Cortex of kidney (tissue), 1 donor: ENCODE results near the gene PROZ.

Experiments
- DNase-seq: peaks from one replicate; lab custom pipeline; 2025; lab: John Stamatoyannopoulos, UW

Gene PROZ

DNA sequence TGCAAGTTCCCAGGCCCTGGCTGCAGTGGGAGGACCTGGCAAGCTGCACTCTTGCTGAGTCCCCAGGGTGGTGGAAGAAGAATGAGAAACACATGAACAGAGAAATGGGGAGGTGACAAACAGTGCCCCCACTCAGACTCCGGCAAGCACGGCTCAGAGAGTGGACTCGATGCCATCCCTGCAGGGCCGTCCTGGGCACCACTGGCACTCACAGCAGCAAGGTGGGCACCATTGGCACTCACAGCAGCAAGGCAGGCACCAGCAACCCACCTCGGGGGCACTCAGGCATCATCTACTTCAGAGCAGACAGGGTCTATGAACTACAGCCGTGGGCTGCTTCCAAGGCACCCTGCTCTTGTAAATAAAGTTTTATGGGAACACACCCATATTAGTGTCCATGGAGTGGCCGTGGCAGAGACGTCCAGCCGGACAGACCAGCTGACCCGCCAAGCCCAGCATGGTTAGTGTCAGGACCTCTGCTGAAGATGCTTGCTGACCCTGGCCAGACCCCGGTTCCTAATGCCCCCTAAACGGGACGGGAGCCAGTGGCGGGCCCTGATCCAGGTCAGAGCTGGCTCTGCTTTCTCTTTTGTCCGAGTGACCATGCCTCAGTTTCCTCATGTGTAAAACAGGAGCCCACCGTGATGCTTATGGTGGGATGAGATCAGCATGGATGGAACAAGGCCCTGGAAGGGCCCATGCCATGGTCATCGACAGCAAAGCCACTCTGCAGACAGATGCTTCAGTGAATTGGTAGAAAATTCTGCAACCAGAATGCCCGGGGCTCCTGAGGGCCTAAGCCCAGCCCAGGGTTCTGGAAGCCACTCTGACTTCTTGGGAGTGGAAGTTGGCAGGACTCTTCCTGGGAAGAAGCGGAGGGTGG lies 37.9 kb upstream of the PROZ start:
- DNase-seq, result no peak

- no peak for DNase-seq
Measured at GRCh38 chr13:113121183-113121927, 37.1 kb upstream of the PROZ start.

GRCh38 chr13:113121928-113122471 lies 36.4 kb upstream of the PROZ start:
- no peak for DNase-seq

GRCh38 chr13:113122550-113123225 lies 35.8 kb upstream of the PROZ start, which contains the start of gene F10:
TSS of gene F10 (plus strand) at chr13:113122799. CDS start at chr13:113122856, 57 bp downstream.
- DNase-seq, result no peak

DNA sequence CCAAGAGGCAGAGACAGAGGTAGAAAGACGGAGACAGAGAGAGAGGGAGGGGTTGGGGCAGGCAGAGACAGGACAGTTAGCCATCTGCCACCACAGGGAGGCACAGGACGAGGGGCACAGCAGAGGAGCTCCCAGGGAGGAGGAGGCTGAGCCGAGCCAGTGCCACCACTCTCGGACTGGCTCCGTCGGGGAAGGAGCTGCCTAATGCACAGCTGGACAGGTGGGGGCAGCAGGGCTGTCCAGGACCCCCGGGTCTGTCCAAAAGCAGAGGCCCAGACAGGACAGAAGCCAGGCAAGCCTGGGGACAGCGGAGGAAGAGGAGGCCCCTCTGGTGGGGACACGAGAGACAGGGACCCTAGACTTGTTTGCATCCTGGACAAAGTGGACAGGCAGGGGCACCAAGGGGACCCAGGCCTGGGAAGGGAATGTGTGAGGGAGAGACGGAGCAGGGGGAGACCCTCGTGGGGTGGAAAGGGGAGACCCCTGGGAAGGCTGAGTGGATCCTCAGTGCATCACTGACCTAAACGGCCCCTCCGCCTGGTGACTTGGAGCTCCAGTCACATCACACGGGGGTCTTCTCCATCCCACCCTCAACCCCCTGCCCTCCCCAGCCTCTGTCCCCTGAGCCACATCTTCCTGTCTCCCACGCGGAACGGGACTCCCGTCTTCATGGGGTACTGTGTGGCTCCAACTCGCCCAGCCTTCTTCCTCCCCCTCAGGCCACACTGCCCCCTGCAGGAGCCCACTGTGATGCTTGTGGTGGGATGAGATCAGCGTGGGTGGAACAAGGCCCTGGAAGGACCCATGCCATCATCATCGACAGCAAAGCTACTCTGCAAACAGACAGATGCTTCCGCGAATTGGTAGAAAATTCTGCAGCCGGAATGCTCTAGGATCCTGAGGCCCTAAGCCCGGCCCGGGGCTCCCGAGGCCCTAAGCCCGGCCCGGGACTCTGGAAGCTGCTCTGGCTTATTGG lies 34.9 kb upstream of the PROZ start:
- DNase-seq, result no peak

GRCh38 chr13:113124211-113124970 lies 34.1 kb upstream of the PROZ start:
- no peak for DNase-seq

DNA sequence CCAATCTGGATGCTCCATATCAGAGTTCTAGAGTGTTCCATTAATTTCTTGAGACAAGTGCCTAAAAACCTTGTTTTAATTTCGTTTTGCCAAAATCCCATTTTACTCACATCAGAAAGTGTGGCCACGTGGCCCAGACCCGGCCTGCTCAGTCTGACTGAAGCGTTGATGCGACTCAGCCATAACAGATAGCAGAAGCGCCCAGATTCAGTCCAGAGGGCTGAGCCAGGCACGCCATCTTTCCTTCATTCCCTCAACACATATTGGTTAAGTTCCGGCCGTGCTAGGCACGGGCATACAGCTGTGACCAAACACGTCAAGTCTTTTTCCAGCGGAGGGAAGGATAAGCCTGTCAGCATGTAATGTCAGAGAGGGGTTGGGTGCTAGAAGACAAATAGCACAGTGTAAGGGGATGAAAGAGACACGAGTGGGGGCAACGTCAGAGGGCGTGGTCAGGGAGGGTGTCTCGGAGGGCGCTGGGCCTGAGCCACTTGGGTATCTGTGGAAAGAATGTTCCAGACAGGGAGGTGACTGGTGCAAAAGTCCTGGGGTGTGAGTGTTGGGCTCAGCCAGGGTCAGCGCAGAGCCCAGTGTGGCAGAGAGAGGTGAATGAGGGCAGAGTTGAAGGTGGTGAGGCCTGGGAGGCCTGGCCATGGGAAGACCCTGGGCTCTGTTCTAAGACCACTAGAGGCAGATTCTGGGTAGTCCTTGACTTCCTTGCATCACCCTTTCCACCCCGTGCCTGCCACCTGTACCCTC lies 32.8 kb upstream of the PROZ start:
- no peak for DNase-seq

DNA sequence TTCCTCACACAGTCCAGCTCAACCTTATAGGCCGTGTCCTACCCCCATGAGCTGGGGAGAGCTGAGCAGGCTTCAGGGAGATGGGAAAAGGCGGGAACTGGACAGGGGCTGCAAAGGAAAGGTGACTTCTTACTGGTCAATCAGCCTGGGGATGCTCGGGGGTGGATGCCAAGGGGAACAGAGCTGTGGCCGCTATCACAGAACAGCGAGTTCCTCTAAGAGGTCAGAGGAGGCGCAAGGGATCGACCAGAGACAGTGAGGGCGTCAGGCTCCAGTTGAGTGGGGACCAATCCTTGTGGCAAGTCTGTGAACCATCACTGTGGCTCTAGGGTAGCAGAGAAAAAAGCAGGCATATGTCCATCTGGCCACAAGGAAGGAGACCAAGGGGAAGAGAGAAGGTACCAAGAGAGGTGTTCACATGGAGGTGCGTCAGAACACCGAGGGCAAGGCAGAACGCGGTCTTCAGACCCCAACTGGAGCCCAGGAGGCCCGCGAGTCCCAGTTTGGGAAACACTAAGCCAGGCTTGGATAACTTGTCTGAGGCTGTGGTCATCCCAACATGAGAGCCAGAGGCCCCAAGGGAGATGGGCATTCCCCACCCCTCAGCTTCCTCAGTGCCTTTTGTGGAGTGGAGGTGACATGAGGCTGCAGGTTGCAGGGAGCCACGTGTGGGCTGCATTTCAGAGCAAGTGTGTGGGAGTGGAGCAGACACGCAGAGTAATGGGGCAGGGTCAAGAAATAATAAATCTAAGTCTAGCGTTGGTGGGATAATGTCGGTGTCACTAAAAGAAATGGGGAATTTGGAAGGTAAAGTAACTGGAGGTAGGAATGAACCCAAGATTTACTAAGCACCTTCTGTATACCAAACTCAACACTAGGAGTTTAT lies 31.9 kb upstream of the PROZ start:
- DNase-seq, result no peak

DNA sequence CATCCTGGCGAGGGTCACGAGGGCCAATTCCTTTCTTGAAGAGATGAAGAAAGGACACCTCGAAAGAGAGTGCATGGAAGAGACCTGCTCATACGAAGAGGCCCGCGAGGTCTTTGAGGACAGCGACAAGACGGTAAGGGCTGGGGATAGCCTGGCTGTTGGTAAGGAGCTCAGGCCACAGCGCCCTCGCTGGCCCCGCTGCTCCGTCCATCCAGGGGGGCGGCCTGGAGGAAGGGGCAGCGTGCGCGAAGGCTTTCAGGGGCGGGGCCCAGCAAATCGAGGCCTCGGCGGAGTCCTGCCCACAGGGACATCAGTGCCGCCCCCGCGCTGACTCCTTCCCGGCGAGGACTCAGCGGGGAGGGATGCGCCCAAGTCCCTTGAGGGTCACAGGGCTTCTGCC lies 29.0 kb upstream of the PROZ start:
- DNase-seq, result no peak

- no peak for DNase-seq
Measured at GRCh38 chr13:113129921-113130750, 28.3 kb upstream of the PROZ start.

GRCh38 chr13:113135281-113135760 lies 23.1 kb upstream of the PROZ start:
- DNase-seq, result no peak

DNA sequence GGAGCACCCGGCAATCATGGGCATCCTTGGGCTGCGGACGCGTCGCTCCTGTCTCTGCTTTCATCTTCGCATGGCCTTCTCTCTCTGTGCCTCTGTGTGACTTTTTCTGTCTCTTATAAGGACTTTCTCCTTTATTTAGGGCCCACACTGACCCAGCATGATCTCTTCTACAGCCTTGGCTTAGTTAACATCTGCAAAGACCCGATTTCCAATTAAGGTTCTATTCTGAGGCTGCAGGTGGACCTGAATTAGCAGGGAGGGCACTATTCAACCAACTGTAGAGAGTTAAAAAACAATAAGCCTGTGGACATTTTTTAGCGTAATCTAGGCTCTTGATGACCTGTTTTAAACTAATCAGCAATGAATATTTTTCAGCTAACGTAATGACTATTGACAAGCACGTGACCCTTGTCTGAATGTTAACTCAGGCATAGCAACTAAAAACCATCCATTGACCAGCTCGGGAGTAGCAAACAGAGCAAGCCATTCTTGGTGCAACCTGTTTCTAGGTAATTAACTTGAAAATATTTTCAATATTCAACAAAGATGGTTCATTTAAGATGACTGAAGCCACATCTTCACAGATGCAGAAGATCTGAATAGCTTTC lies 20.7 kb upstream of the PROZ start:
- DNase-seq, result no peak

DNA sequence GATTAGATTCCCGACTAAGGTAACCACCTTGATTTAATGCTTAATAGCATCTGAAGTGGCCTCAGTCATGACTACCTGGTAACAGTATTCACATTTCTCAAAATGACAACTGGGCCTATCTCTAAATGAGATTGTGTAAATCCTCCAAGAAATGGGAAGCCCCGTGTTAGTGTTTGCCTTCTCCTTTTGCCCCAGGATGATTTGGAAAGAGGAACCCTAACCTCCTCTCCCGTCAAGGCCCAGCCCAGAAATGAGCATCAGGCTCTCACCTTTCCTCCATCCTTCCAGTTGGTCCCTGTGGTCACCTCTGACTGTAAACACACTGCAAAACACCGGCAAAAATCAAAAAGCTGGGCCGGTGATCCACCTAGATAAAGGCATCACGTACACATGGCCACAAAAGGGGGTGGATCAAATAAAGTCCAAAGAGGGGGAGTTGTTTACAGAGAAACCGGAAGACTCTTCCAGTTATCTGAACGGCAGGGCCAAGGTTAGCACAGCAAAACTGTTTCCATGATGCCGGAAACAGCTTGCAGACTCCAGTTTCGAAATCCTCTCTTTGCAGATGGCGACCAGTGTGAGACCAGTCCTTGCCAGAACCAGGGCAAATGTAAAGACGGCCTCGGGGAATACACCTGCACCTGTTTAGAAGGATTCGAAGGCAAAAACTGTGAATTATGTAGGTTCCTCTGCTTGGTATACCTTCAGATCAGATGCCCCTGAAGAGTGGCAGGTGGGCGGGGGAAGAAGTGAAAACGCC lies 19.5 kb upstream of the PROZ start:
- DNase-seq, result no peak

DNA sequence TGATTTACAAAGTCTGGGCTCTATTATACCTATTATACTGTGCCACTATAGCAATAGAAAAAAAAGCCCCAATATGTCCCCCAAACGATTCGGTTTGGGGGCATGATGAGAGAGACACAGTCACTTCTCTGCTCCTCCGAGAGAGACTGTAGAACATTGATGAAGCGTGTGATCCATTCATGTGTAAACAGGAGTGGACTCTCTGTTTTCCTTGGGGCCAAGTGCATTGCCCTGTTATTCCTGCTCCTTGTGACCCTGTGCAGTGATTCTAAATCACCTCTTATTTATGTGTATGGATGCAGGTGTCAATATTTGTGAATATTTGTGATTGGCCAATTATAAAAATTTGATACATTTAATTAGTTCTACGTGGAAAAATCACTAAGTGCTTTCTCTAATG lies 18.9 kb upstream of the PROZ start:
- DNase-seq, result no peak

GRCh38 chr13:113140677-113141600 lies 17.5 kb upstream of the PROZ start:
- DNase-seq, result no peak
